ENCODE results near the gene FNDC5. TPM values are rescaled to one million over a fixed set of nuclear protein-coding genes. Genes with fewer than 3 reads are reported as not detected.

Gene FNDC5
- polyA plus RNA-seq, 2 of the 4 experiments (the other 2 are of a cell fraction): 0.26 to 0.99 TPM

DNA sequence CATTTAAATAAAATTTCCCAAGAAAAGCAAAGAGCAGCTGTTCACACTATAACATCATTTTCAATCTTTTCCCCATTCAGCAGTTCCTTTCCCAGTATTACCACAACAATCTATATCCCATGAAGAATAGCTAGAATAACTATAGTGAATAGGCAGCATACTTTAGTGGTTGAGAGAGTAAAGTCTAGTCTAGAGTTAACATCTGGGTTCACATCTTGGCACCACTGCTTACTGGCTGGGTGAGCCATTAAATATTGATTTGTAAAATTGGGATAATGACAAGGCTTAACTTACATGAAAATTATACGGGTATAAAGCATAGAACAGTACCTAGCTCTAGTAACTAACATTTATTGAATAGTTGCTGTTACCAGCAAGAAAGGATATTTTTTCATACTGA, 38.8 kb downstream of the FNDC5 start:
- H3K4me1 ChIP-seq: no peaks in the 10 kb centered on the region
- H3K4me2 ChIP-seq: no peak overlapping the region
- FAIRE-seq: no peak
- no peaks in the 10 kb centered on the region for H3K9me3 ChIP-seq
- ChIA-PET CTCF (interaction anchor here (0.6 to 1.2 kb wide), 4 partner anchors 31 to 311 kb away, joined by 3 to 5 read pairs (median 3); no protein-coding TSS in a partner anchor), POLR2A (no interaction called here)
- H3K27ac ChIP-seq: no peak overlapping the region
- DNase-seq (ENCODE audit: low read depth in 1 of 2, low spot score in 1 of 2): no peak
- WGBS (ENCODE audit: missing lambda C conversion rate): 87% methylated on average over 1 of the region's 1 CpG
- no peak for TF ChIP-seq POLR2A (IDR thresholded peaks at IDR 0.05; ENCODE audit: low read length)
- TF ChIP-seq, protein P1, sequence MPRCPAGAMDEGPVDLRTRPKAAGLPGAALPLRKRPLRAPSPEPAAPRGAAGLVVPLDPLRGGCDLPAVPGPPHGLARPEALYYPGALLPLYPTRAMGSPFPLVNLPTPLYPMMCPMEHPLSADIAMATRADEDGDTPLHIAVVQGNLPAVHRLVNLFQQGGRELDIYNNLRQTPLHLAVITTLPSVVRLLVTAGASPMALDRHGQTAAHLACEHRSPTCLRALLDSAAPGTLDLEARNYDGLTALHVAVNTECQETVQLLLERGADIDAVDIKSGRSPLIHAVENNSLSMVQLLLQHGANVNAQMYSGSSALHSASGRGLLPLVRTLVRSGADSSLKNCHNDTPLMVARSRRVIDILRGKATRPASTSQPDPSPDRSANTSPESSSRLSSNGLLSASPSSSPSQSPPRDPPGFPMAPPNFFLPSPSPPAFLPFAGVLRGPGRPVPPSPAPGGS (IDR thresholded peaks at IDR 0.05): no peak
- no peak for TF ChIP-seq RCOR1 (IDR thresholded peaks at IDR 0.05; ENCODE audit: low read depth, low read length)
- TF ChIP-seq BHLHE40 (IDR thresholded peaks at IDR 0.05; ENCODE audit: low read depth, low read length): no peak
- no peak for TF ChIP-seq CBX2 (IDR thresholded peaks at IDR 0.05; ENCODE audit: borderline replicate concordance, low read depth)
- TF ChIP-seq FOSL2 (IDR thresholded peaks at IDR 0.05): no peak
- no peak for TF ChIP-seq FOSL2 (CRISPR knock-in tag; IDR thresholded peaks at IDR 0.05)
- no peak for TF ChIP-seq ESRRA (IDR thresholded peaks at IDR 0.05; ENCODE audit: borderline replicate concordance, low read length)
- TF ChIP-seq, protein P2, sequence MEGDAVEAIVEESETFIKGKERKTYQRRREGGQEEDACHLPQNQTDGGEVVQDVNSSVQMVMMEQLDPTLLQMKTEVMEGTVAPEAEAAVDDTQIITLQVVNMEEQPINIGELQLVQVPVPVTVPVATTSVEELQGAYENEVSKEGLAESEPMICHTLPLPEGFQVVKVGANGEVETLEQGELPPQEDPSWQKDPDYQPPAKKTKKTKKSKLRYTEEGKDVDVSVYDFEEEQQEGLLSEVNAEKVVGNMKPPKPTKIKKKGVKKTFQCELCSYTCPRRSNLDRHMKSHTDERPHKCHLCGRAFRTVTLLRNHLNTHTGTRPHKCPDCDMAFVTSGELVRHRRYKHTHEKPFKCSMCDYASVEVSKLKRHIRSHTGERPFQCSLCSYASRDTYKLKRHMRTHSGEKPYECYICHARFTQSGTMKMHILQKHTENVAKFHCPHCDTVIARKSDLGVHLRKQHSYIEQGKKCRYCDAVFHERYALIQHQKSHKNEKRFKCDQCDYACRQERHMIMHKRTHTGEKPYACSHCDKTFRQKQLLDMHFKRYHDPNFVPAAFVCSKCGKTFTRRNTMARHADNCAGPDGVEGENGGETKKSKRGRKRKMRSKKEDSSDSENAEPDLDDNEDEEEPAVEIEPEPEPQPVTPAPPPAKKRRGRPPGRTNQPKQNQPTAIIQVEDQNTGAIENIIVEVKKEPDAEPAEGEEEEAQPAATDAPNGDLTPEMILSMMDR (IDR thresholded peaks at IDR 0.05): no peak
- ATAC-seq: no peak
- H3K4me3 ChIP-seq: no peak overlapping the region

DNA sequence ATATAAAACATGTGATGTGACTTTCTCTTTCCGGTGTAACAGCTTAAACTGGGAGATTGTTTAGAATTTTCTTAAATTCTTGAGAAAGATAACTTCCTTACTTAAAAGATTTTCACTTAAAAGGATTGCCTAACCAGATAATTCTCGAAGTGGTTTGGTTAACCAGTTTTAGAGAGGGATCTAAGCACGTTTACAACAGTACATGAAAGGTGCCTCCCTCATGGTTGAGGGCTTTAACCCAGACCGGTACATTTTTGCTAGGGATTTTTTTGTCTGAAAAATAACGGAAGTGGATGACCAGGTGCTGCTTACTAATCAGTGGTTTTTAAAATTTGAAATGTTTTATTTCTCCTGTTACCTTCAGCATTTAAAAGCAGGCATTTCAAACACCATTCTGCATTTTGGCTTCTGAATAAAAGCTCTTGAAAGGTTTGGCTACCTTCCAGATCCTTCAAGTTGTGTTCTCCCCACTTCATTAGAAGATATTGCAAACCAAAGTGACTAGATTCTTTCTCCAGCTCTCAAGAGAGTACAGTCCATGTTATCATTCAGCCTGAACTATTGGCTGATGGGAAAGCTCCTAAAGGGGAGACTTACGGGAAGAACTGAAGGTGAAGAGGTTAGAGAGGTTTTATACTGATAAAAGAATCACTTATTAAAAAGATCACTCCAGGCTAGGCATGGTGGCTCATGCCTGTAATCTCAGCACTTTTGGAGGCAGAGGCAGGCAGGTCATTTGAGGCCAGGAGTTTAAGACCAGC, 40.4 kb downstream of the FNDC5 start:
- CTCF ChIA-PET: interaction anchor here (1.1 to 2.3 kb wide), 4 partner anchors 18 to 63 kb away, joined by 3 to 9 read pairs (median 3); no protein-coding TSS in a partner anchor

More for the DNA sequence above, 40.4 kb downstream of the FNDC5 start:
- no peaks in the 10 kb centered on the region for H3K9me3 ChIP-seq
- H3K27ac ChIP-seq: no peak overlapping the region
- DNase-seq (ENCODE audit: low read depth in 1 of 2, low spot score in 1 of 2): no peak
- POLR2A ChIA-PET: no interaction called here
- no peak for ATAC-seq
- 90% methylated on average over 6 of the region's 6 CpGs for WGBS (ENCODE audit: missing lambda C conversion rate)
- H3K4me1 ChIP-seq: no peaks in the 10 kb centered on the region
- no peak for TF ChIP-seq EHMT2 (IDR thresholded peaks at IDR 0.05; ENCODE audit: low read depth)
- TF ChIP-seq ZSCAN20 (CRISPR knock-in tag; IDR thresholded peaks at IDR 0.05): no peak
- no peak for TF ChIP-seq NFE2L2 (conservative IDR thresholded peaks at IDR 0.05; ENCODE audit: low read length)
- TF ChIP-seq CHD2 (IDR thresholded peaks at IDR 0.05; ENCODE audit: low read length, partially characterized antibody): no peak
- no peak for TF ChIP-seq EP300 (IDR thresholded peaks at IDR 0.05)
- TF ChIP-seq, protein P3, sequence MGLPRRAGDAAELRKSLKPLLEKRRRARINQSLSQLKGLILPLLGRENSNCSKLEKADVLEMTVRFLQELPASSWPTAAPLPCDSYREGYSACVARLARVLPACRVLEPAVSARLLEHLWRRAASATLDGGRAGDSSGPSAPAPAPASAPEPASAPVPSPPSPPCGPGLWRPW (IDR thresholded peaks at IDR 0.05): no peak
- TF ChIP-seq RCOR1 (IDR thresholded peaks at IDR 0.05; ENCODE audit: low read depth, low read length): no peak
- no peak for TF ChIP-seq HOXB13 (CRISPR knock-in tag; IDR thresholded peaks at IDR 0.05; ENCODE audit: low read depth)
- no peak for TF ChIP-seq FOSB (CRISPR knock-in tag; IDR thresholded peaks at IDR 0.05)
- no peak for TF ChIP-seq KDM1A (IDR thresholded peaks at IDR 0.05; ENCODE audit: low read depth)
- no peak for TF ChIP-seq NPAS2 (CRISPR knock-in tag; IDR thresholded peaks at IDR 0.05; ENCODE audit: borderline replicate concordance)
- TF ChIP-seq RARB (CRISPR knock-in tag; IDR thresholded peaks at IDR 0.05): no peak
- TF ChIP-seq, protein P2 (IDR thresholded peaks at IDR 0.05): no peak
- TF ChIP-seq JUN (IDR thresholded peaks at IDR 0.05): no peak
- TF ChIP-seq HOXB5 (CRISPR knock-in tag; IDR thresholded peaks at IDR 0.05): no peak
- TF ChIP-seq EHF (CRISPR knock-in tag; IDR thresholded peaks at IDR 0.05): no peak
- TF ChIP-seq, protein P4, sequence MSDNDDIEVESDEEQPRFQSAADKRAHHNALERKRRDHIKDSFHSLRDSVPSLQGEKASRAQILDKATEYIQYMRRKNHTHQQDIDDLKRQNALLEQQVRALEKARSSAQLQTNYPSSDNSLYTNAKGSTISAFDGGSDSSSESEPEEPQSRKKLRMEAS (IDR thresholded peaks at IDR 0.05): no peak
- TF ChIP-seq, protein P5, sequence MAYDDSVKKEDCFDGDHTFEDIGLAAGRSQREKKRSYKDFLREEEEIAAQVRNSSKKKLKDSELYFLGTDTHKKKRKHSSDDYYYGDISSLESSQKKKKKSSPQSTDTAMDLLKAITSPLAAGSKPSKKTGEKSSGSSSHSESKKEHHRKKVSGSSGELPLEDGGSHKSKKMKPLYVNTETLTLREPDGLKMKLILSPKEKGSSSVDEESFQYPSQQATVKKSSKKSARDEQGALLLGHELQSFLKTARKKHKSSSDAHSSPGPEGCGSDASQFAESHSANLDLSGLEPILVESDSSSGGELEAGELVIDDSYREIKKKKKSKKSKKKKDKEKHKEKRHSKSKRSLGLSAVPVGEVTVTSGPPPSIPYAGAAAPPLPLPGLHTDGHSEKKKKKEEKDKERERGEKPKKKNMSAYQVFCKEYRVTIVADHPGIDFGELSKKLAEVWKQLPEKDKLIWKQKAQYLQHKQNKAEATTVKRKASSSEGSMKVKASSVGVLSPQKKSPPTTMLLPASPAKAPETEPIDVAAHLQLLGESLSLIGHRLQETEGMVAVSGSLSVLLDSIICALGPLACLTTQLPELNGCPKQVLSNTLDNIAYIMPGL (CRISPR knock-in tag; IDR thresholded peaks at IDR 0.05; ENCODE audit: borderline replicate concordance): no peak
- TF ChIP-seq, protein P6, sequence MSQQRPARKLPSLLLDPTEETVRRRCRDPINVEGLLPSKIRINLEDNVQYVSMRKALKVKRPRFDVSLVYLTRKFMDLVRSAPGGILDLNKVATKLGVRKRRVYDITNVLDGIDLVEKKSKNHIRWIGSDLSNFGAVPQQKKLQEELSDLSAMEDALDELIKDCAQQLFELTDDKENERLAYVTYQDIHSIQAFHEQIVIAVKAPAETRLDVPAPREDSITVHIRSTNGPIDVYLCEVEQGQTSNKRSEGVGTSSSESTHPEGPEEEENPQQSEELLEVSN (IDR thresholded peaks at IDR 0.05; ENCODE audit: borderline replicate concordance, low read depth): no peak
- no peak for TF ChIP-seq RAD21 (conservative IDR thresholded peaks at IDR 0.05 in 1 of 2, IDR thresholded peaks at IDR 0.05 in 1 of 2)
- no peak for FAIRE-seq
- H3K4me3 ChIP-seq: no peak overlapping the region
- H3K4me2 ChIP-seq: no peak overlapping the region
